SK-N-SH treated with all-trans-retinoic acid at 6 μM for 48 hours (cell line): ENCODE measurements around the gene STING1.

Experiments
- ATAC-seq: fragments of 200-7000 bp; cut with Tn5 transposase; 3 replicates; pipeline ENCODE4 v1.9.1; 2020; ENCODE audit warnings: mild to moderate bottlenecking, moderate library complexity
- ARNTL ChIP-seq: fragments of 450-650 bp; formaldehyde crosslinking; IDR thresholded peaks from 2 replicates; pipeline ENCODE4 v1.5.0; 2020; ENCODE audit warnings: low read depth, mild to moderate bottlenecking, moderate library complexity, borderline replicate concordance
- BACH2 ChIP-seq: fragments of 250-450 bp; sonication (Bioruptor Pico); IDR thresholded peaks from 2 replicates; pipeline ENCODE4 v1.9.0; 2021; ENCODE audit warnings: mild to moderate bottlenecking, borderline replicate concordance
- CSDC2 ChIP-seq: fragments of 250-450 bp; sonication (Bioruptor Pico); IDR thresholded peaks from 2 replicates; pipeline ENCODE4 v1.5.0; 2020; ENCODE audit warnings: mild to moderate bottlenecking, moderate library complexity
- ESRRG ChIP-seq: fragments of 250-450 bp; sonication (Bioruptor Pico); IDR thresholded peaks from 2 replicates; pipeline ENCODE4 v1.6.1; 2021; ENCODE audit warnings: mild to moderate bottlenecking
- ISL1 ChIP-seq: fragments of 250-450 bp; sonication (Bioruptor Pico); IDR thresholded peaks from 2 replicates; pipeline ENCODE4 v2.1.2; 2022; ENCODE audit warnings: mild to moderate bottlenecking, moderate library complexity
- OSR1 ChIP-seq: fragments of 250-450 bp; sonication (Bioruptor Pico); IDR thresholded peaks from 2 replicates; pipeline ENCODE4 v1.8.0; 2022; ENCODE audit warnings: moderate library complexity, mild to moderate bottlenecking, inconsistent platforms
- PPARA ChIP-seq: fragments of 250-450 bp; sonication (Bioruptor Pico); IDR thresholded peaks from 2 replicates; pipeline ENCODE4 v1.5.0; 2020; ENCODE audit warnings: mild to moderate bottlenecking, borderline replicate concordance
- RARB ChIP-seq: fragments of 250-450 bp; sonication (Bioruptor Pico); IDR thresholded peaks from 2 replicates; pipeline ENCODE4 v1.8.0; 2021; ENCODE audit warnings: mild to moderate bottlenecking, moderate library complexity
- SNAI2 ChIP-seq: fragments of 250-450 bp; sonication (Bioruptor Pico); IDR thresholded peaks from 2 replicates; pipeline ENCODE4 v1.5.0; 2020; ENCODE audit warnings: mild to moderate bottlenecking, moderate library complexity
- TCF4 ChIP-seq: fragments of 250-450 bp; sonication (Bioruptor Pico); IDR thresholded peaks from 2 replicates; pipeline ENCODE4 v1.8.0; 2021; ENCODE audit warnings: mild to moderate bottlenecking, moderate library complexity, borderline replicate concordance
- TOX ChIP-seq: fragments of 250-450 bp; sonication (Bioruptor Pico); IDR thresholded peaks from 2 replicates; pipeline ENCODE4 v1.8.0; 2021; ENCODE audit warnings: mild to moderate bottlenecking, moderate library complexity, borderline replicate concordance
- ZFP3 ChIP-seq: fragments of 250-450 bp; sonication (Bioruptor Pico); IDR thresholded peaks from 2 replicates; pipeline ENCODE4 v1.5.0; 2020; ENCODE audit warnings: mild to moderate bottlenecking, moderate library complexity
- ZNF565 ChIP-seq: fragments of 450-650 bp; formaldehyde crosslinking; conservative IDR thresholded peaks from 2 replicates; pipeline ENCODE4 v1.5.0; 2020; ENCODE audit warnings: low read depth, mild to moderate bottlenecking, moderate library complexity
- ZNF70 ChIP-seq: fragments of 450-650 bp; formaldehyde crosslinking; IDR thresholded peaks from 2 replicates; pipeline ENCODE4 v1.5.0; 2020; ENCODE audit warnings: mild to moderate bottlenecking, moderate library complexity
- ZNF8 ChIP-seq: fragments of 450-650 bp; formaldehyde crosslinking; IDR thresholded peaks from 2 replicates; pipeline ENCODE4 v1.5.0; 2020; ENCODE audit warnings: mild to moderate bottlenecking, moderate library complexity
- TF ChIP-seq, protein P1 (sequence below): fragments of 250-450 bp; sonication (Bioruptor Pico); IDR thresholded peaks from 2 replicates; pipeline ENCODE4 v1.5.1; 2020; ENCODE audit warnings: low read depth, mild to moderate bottlenecking, moderate library complexity
- TF ChIP-seq, protein P2 (sequence below): fragments of 250-450 bp; sonication (Bioruptor Pico); IDR thresholded peaks from 2 replicates; pipeline ENCODE4 v1.5.0; 2020; ENCODE audit warnings: mild to moderate bottlenecking, moderate library complexity

The STING1 gene

DNA sequence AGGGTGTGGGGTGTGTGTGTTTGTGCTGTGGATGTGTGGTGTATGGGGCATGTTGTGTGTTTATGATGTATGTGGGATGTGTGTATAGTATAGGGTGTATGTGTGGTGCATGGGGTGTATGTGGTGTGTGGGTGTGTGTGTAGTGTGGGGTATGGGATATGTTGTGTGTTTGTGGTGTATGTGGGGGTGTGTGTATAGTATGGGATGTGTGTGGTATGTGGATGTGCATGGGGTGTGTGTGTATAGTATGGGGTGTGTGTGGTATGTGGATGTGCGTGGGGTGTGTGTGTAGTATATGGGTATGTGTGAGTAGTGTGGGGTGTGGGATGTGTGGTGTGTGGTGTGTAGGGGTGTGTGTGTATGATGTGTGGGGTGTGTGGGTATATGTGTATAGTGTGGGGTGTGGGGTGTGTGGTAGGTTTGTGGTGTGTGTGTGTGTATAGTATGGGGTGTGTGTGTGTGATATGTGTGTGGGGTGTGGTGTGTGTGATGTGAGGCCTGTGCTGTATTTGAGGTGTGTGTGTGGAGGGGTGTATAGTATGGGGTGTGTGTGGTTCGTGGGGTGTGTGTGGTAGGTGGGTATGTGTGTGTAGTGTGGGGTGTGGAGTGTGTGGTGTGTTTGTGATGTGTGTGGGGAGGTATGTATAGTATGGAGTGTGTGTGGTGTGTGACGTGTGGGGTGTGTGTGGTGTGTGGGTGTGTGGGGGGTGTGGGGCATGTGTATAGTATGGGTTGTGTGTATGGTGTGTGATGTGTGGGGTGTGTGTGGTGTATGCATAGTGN, 30.5 kb downstream of the STING1 start (continued):
- TF ChIP-seq BACH2 (CRISPR knock-in tag) (no peak), ESRRG (no peak), PPARA (no peak), RARB (CRISPR knock-in tag) (no peak), ZNF565 (CRISPR knock-in tag) (no peak), CSDC2 (CRISPR knock-in tag) (no peak), ARNTL (CRISPR knock-in tag) (no peak)

DNA sequence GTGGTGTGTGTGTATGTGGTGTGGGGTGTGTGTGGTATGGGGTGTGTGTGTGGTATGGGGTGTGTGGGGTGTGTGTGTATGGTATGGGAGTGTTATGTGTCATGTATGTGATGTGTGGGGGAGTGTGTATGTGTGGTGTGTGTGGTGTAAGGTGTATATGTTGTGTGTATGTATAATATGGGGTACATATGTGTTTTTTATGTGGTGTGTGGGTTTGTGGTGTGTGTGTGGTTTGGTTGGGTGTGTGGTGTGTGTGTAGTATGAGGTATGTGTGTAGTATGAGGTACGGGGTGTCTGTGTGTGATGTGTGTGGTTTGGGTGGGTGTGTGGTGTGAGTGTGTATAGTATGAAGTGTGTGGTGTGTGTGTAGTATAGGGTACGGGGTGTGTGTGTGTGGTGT, 31.4 kb downstream of the STING1 start:
- no peak for ATAC-seq
- TF ChIP-seq ARNTL (CRISPR knock-in tag) = no peak
- no peak for TF ChIP-seq TCF4
- no peak for TF ChIP-seq BACH2 (CRISPR knock-in tag)
- TF ChIP-seq, protein P1, sequence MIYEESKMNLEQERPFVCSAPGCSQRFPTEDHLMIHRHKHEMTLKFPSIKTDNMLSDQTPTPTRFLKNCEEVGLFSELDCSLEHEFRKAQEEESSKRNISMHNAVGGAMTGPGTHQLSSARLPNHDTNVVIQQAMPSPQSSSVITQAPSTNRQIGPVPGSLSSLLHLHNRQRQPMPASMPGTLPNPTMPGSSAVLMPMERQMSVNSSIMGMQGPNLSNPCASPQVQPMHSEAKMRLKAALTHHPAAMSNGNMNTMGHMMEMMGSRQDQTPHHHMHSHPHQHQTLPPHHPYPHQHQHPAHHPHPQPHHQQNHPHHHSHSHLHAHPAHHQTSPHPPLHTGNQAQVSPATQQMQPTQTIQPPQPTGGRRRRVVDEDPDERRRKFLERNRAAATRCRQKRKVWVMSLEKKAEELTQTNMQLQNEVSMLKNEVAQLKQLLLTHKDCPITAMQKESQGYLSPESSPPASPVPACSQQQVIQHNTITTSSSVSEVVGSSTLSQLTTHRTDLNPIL = no peak

DNA sequence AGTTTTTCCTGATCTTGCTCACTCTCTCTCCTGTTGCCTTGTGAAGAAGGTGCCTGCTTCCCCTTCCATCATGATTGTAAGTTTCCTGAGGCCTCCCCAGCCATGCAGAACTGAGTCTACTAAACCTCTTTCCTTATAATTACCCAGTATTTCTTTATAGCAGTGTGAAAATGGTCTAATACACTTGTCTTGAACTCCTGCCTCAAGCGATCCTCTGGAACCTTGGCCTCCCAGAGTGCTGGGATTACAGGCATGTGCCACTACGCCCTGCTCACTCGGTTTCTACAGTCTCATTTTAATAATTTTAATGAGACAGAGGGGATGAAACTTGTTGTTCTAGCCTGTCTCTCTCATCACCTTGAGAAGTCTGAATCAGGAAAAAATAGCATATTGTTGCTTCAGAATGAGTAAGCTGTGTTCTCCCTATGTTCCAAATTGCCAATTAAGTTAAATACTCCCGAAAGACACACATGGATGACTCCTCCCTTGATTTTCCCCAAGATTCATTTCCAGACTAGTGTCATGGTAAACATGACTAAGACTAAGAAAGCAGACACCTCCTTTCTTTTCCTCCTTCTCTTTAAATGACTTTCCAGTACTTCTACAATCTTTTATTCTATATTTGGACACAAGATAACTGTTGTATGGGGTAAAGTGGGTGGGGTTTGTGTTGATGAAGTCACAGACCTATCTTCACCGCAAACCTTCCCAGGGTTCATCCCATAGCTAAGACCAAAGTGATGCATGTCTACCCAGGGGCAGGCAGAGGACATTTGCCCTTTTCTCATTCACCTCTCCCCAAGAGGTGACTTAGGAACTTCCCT, 35.4 kb downstream of the STING1 start:
- ATAC-seq = no peak
- TF ChIP-seq, protein P1 = no peak
- no peak for TF ChIP-seq ZNF70 (CRISPR knock-in tag)
- TF ChIP-seq ARNTL (CRISPR knock-in tag) = no peak
- no peak for TF ChIP-seq BACH2 (CRISPR knock-in tag)
- TF ChIP-seq ZNF8 (CRISPR knock-in tag) = no peak
- no peak for TF ChIP-seq OSR1 (CRISPR knock-in tag)
- no peak for TF ChIP-seq ZFP3
- no peak for TF ChIP-seq ISL1 (CRISPR knock-in tag)
- no peak for TF ChIP-seq SNAI2
- TF ChIP-seq, protein P2, sequence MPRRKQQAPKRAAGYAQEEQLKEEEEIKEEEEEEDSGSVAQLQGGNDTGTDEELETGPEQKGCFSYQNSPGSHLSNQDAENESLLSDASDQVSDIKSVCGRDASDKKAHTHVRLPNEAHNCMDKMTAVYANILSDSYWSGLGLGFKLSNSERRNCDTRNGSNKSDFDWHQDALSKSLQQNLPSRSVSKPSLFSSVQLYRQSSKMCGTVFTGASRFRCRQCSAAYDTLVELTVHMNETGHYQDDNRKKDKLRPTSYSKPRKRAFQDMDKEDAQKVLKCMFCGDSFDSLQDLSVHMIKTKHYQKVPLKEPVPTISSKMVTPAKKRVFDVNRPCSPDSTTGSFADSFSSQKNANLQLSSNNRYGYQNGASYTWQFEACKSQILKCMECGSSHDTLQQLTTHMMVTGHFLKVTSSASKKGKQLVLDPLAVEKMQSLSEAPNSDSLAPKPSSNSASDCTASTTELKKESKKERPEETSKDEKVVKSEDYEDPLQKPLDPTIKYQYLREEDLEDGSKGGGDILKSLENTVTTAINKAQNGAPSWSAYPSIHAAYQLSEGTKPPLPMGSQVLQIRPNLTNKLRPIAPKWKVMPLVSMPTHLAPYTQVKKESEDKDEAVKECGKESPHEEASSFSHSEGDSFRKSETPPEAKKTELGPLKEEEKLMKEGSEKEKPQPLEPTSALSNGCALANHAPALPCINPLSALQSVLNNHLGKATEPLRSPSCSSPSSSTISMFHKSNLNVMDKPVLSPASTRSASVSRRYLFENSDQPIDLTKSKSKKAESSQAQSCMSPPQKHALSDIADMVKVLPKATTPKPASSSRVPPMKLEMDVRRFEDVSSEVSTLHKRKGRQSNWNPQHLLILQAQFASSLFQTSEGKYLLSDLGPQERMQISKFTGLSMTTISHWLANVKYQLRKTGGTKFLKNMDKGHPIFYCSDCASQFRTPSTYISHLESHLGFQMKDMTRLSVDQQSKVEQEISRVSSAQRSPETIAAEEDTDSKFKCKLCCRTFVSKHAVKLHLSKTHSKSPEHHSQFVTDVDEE (CRISPR knock-in tag) = no peak
- no peak for TF ChIP-seq ZNF565 (CRISPR knock-in tag)
- TF ChIP-seq CSDC2 (CRISPR knock-in tag) = no peak
- no peak for TF ChIP-seq PPARA
- TF ChIP-seq TOX (CRISPR knock-in tag) = no peak
- TF ChIP-seq RARB (CRISPR knock-in tag) = no peak
- no peak for TF ChIP-seq TCF4

DNA sequence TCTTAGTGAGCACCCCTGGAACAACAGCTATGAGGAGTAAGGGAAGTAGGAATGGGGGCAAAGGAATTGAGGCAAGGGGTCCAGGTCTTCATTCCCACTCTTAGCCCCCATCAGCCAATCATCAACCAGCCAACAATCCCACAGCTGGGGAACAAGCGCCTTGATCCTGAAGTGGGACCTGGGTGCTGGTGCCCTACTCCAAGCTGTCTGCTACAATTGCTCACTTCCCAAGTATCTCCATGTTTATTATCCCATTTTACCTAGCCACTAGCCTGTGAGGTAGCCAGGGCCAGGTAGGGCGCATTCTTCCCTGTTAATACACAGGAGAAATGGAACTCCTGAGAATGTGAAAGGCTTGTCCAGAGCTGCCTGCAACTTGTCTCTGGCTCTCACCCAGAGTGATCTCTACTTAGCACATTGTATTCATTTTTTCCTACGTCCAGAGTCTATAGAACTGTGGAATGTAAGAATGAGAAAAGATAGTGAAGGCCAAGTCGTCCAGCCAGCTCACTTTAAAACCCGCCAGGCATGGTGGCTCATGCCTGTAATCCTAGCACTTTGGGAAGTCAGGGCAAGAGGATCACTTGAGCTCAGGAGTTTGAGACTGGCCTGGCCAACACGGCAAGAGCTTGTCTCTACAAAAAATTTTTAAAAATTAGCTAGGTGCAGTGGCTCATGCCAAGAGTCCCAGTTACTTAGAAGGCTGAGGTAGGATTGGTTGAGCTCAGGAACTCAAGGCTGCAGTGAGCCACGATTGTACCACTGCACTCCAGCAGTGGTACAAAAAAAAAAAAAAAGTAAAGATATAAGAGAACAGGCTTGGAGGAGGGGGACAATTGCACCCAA, 37.0 kb downstream of the STING1 start:
- peak; percentile 68 for ATAC-seq
- TF ChIP-seq, protein P2 (CRISPR knock-in tag) = no peak
- TF ChIP-seq, all 23 proteins: peak for 0
